GM19468 (cell line): Measurements from ENCODE around the gene SLC51B.
"Not testable (repeated sequence)": the region's sequence is repeated elsewhere in the genome, so short reads cannot be mapped to it uniquely, and the experiment has no call there.

ENCODE experiments used
- ATAC-seq: cut with Tn5 transposase; IDR thresholded peaks from one replicate; pipeline ENCODE4 v1.9.1; 2021; ENCODE audit warnings: mild to moderate bottlenecking, moderate library complexity, moderate number of reproducible peaks; ENCODE audit not compliant: unreplicated experiment; ENCODE audit errors: extremely low read depth

Gene SLC51B

GRCh38 chr15:65081758-65082157, 36.6 kb downstream of the SLC51B start:
- no peak for ATAC-seq

DNA sequence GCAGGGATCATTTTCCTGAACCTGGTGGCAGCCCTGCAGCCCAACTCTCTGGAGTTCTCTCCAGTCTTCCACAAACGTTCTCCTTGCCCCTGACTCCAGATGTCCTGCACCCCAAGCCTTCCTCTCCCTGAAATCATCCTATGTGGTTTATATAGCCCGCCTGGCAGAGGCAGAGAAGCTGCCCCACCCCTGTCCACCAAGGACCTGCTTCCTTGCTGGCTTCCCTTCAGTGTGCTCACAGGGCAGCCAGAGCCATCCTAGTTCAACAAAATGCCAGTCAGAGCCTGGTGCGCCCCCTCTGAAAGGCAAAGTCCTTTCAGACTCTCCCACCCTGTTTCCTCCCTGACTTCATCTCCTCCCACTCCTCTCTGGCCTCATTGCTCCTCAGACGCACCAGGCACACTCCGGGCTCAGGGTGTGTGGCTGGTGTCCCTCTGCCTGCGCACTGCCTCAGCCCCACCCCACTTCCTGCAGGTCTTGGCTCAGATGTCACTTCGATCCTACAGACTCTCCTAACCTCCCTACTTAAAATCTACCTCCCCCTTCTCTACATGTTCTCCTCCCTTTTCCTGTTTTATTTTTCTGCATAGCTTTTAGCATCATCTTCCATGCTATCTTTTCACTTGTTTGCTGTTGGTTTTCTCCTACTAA, 37.2 kb downstream of the SLC51B start:
- no peak for ATAC-seq

- ATAC-seq = no peak
These were observed 38.1 kb downstream of the SLC51B start for GRCh38 chr15:65083262-65083701.

DNA sequence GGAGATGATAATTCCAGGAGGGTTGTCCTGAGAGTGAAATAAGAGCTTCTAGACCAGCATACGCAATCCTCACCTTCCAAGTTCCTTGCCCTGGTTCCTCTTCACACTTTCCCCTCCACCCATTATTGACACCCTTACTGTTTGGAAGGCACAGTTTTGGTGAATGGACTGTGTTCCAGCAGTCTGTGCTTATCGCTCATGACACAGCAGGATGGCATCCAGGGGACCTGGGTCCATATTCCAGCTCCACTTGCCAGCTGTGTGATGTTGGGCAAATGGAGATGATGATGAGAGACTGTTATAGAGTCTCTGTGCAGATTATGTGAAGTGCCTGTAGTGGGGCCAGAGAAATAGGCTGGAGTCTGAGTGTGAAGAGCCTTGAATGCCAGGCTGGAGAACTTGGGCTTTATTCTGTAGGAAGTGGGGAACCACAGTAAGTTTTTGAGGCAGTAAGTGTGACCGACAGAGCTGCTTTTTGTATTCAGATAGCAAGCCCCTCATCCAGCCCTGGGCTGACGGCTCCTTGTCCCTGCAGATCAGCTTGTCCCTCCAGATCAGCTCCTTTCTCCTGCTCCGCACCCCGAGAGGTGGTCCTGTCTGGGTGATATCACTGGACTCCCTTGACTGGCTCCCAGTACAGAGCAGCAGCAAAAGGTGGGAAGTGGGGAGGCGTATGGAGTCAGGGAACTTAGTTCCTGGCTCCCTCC, 39.5 kb downstream of the SLC51B start:
- ATAC-seq = no peak

GRCh38 chr15:65085207-65085753, 40.1 kb downstream of the SLC51B start:
- ATAC-seq = no peak

DNA sequence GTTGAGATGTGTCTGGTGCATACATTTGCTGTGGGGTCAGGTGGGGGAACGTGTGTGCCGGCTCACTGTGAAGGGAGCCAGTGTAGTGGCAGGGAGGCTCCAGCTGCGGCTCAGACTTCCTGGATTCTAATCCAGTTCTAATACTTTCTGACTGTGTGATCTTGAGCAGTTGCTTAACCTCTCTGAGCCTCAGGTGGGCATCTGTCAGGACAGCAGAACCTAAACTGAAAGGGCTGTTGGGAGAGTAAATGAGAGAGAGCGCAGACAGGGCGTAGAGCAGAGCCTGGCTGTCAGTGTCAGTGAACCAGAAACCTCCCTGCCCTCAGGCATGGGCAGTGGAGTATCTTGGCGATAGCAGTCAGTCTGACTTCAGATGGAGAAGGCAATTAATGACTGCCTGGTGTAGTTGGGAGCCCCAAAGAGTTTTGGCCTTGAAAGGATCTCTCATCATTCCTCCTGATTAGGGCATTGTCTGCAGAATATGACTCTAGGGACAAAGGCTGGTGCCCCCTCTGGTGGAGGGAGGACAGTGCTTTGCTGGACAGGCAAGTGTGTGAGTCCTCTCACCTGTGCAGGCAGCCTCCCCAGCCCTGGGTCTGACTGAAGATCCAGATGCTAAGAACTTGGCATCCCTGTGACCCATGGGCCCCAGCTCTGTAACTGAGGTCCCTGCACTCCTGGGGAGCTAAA, 40.9 kb downstream of the SLC51B start:
- no peak for ATAC-seq

DNA sequence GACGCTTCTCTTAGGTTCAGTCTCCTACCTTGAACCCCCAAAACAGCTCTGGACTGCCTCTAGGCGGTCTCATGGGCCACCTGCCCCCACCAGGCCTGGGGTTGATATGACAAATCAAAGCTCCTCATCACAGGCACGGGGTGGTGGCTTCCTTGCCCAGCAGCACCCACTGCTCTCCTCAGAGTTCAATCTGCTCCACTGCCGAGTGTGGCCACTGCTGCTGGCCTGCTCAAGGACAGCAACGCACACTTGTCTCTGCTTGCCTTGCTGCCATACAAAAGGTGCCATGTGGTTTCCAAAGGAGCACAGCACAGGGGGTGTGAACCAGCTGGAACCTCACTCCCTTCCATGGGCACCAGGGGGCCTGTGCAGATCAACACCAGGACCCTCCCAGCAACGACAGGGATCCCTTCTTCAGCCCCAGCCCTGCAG, 41.5 kb downstream of the SLC51B start:
- no peak for ATAC-seq

GRCh38 chr15:65087411-65087810, 42.2 kb downstream of the SLC51B start:
- ATAC-seq = no peak

DNA sequence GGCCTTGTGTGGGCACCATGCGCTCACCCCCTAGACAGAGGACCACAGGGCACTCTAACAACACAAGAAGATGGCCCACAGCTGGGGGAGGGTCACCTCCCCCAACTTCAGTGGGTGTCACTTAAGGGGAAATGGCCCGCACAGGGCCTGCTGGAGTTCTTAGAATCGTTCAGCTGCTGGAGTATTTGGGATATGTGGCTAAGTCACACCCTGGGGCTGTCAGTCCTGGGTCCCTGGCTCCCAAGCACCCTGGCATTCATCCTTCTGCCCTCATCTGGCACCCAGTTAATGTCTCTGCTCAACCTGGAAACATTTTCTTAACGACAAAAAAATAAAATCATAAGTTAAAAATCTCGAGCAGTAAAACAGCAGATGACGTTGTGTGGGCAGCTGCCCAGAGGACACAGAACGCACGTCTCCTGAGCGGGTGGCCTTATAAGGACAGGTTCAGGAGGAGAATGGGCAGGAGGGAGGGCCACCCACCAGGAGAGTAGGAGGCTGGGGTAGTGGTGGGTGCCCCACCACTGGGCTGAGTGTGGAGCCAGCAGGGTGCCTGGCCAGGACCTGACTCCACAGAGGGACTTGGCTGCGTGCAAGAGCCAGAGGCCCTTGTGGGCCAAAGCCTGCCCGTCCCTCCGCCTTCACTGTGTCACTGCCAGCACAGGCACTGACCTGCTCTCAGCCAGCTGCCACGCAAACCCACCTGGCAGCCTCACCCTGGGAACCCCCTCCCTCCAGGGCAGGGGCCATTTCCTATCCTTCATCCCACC, 42.9 kb downstream of the SLC51B start:
- ATAC-seq = no peak

GRCh38 chr15:65088643-65089021, 43.4 kb downstream of the SLC51B start:
- no peak for ATAC-seq

- no peak for ATAC-seq
These were observed 44.1 kb downstream of the SLC51B start for GRCh38 chr15:65089206-65089824.

DNA sequence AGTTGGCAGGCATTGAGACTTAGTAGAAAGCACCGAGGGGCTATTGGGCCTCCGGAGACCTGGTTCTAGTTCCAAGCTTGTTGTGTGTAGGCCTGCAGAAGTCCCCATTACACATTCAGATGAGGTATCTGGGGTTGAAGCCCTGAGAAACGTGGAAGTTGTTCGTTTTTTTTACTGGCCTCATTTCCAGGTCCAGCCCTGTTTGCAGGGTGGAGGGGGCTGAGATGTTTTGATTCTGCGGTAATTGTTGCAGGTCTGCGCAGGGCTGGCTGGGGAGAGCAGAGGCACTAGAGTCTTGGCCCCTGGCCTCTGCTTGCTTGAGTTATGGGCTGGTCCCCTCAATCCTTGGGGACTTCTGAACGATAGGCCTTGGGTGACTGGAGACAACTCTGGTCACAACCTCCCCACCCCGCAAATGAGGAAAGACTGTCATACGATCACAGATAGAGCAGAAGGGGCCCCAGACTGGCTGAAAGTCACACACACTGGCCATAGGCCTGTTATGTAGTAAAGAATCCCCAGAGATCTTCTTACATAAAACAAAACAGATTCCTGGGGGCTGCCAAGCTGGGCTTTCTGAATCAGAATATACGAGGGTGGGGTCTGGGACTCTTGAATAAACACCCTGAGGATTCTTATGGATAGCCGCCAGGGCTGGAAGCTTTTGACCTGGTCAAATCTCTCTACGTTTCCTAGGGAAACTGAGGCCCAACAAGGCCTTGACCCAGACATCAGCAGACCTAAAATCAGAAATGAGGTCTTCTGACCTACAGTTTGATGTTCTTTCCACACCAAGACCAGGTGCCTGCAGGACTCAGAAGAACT, 47.0 kb downstream of the SLC51B start:
- no peak for ATAC-seq

- no peak for ATAC-seq
These were observed 48.0 kb downstream of the SLC51B start for GRCh38 chr15:65092911-65093792.

DNA sequence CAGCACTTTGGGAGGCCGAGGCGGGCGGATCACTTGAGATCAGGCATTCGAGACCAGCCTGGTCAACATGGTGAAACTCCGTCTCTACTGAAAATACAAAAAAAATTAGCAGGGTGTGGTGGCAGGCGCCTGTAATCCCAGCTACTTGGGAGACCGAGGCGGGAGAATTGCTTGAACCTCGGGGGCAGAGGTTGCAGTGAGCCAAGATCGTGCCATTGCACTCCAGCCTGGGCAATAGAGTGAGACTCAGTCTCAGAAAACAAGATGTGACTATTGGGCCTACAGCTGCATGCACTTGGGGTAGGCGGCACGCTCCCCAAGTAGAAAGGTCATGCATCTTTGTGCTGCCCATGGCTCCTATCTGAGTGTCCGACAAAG, 48.6 kb downstream of the SLC51B start:
- ATAC-seq = not testable (repeated sequence)

DNA sequence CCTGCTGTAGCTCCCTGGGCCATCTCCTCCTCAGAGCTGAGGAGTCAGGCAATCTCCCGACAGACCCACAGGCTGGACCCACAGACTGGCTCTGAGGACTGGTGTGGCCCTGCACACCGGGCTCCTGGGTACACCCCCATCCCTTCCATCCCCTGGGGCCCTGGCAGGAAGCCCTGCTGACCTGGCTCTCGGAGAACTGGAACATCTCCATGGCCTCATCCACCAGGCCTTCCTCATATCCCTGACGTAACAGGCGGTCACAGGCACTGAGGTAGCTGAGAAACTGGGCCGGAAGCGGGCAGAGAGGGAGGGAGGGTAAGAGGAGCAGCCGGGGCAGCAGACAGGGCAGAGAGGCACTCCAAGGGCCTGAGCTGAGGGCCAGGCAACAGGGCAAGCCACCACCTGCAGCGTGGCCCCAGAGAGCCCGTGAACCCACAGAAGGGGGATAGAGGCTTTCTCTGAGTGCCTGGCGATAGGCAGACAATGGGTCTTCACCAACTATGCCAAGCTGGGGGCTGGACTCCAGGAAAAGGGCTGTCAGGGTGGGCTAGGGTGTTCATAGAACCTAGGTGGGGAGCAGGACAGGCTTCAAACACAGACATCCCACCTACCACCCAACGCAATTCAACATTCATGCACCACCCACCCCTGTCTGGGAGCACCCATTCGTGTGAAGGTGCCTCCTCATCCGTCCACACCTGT, 49.3 kb downstream of the SLC51B start:
- no peak for ATAC-seq

GRCh38 chr15:65095011-65095746, 50.0 kb downstream of the SLC51B start:
- ATAC-seq = no peak

DNA sequence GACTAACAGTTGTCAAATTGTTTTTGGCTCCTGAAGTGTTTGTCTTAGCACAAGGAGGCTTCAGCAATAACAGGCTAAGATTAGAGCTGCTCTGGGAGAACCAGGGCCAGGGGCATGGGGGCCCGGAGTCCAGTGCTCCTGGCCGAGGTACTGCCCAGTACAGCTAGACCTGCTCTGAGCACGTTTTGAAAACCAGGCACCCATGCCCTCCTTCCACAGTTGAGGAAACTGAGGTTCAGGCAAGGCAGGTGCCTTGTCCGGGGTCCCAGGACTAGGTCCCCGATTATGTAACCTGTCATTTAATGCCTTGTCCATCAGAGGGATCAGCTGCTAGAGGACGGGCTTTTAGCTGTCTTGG, 50.5 kb downstream of the SLC51B start:
- no peak for ATAC-seq
